Measurements from ENCODE around the gene PDE5A. TPM values are rescaled to one million over a fixed set of nuclear protein-coding genes. Genes with fewer than 3 reads are reported as not detected.

PDE5A gene
- total and polyA plus RNA-seq, 8 donors = 26.7 to 78.2 (median 65.2) TPM

GRCh38 chr4:119648398-119648797 is 19.8 kb upstream of the PDE5A start:
- H3K36me3 ChIP-seq = no peaks in the 10 kb centered on the region
- DNase-seq (no peak), ATAC-seq (no peak)
- H3K27ac ChIP-seq = no peak overlapping the region
- H3K27me3 ChIP-seq = no peaks in the 10 kb centered on the region
- H3K4me3 ChIP-seq = no peak overlapping the region
- no peaks in the 10 kb centered on the region for H3K4me1 ChIP-seq
- intact Hi-C loops (cut with DNase I) = no loop called here
- no peak for TF ChIP-seq CTCF (IDR thresholded peaks at IDR 0.05)
- H3K9me3 ChIP-seq = no peaks in the 10 kb centered on the region

GRCh38 chr4:119647558-119647957 is 19.0 kb upstream of the PDE5A start:
- H3K36me3 ChIP-seq = no peaks in the 10 kb centered on the region
- no peak overlapping the region for H3K4me3 ChIP-seq
- H3K9me3 ChIP-seq = no peaks in the 10 kb centered on the region
- no peak for DNase-seq
- no peak for ATAC-seq
- H3K4me1 ChIP-seq = no peaks in the 10 kb centered on the region
- H3K27me3 ChIP-seq = no peaks in the 10 kb centered on the region
- H3K27ac ChIP-seq = no peak overlapping the region
- intact Hi-C loops (cut with DNase I) = no loop called here
- TF ChIP-seq CTCF (IDR thresholded peaks at IDR 0.05) = no peak

DNA sequence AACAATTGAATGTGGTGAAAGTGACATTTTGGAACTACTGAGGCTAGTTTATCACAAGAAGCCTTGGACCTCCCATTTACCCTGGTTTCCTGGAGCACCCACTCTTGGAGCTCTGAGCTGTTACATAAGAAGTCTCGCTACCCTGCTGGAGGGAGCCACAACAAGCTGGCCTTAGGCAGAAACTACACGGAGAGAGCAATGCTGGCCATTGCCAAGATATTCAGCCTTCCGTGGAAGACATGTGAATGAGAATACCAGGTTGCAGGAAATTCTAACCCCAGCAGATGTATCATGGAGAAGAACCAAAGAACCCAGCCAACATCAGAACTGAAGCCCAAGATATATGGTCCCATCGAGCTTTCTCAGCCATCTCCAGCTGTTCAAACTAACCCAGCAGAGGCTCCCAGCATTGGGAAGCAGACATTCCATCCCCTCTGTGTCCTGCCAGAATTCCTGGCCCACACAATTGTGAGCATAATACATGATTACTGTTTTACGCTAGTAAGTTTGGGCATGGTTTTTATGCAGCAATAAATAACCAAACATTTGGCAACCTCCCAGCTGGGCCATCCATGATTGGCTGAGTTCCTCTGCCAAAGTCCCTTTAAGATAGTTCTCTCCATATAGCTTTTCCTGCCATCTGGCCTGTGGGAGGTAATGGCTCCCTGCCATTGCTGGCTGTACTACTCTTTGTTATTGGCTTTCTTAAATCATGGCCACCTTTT is 17.9 kb upstream of the PDE5A start:
- ATAC-seq (peak; percentile 56), DNase-seq (peak in 2 of 4 donors; percentile 69 to 85)
- H3K36me3 ChIP-seq = no peaks in the 10 kb centered on the region
- H3K4me1 ChIP-seq = no peaks in the 10 kb centered on the region
- H3K4me3 ChIP-seq = no peak overlapping the region
- intact Hi-C loops (cut with DNase I) = no loop called here
- H3K9me3 ChIP-seq = no peaks in the 10 kb centered on the region
- no peak overlapping the region for H3K27ac ChIP-seq
- TF ChIP-seq CTCF (IDR thresholded peaks at IDR 0.05) = no peak
- no peaks in the 10 kb centered on the region for H3K27me3 ChIP-seq

DNA sequence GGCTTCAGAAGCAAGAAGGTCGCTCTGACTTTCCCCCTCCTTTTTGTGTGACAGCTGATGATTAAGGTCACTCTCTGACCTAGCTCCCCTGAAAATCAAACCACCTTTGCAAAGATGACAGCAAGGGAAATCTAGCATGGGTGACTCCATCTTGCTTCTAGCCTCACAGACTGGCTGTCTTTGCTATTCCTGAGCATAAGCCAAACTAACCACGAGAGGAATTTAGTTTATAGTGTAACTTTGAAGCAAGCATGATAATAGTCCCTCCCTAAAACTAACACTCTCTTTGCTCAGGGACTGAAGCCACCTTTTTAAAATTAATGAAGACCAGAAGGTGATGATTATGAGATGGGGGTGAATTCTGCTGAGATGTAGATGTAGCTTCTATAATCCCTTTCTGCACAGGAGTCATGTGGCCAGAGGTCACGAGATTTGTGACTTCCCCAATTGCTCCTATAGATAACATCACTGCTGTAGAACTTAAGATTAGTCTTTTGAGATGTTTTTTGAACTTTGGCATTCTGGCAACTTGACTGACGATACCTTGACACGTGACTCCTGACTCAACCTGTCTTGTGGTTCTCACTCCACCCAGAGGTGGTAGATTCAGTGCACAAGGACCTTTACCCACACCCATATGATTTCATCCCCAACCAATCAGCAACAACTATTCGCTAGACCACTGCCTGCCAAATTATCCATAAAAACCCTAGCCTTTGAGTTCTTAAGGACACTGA is 14.9 kb upstream of the PDE5A start:
- Histone ChIP-seq H3K4me1 (no peaks in the 10 kb centered on the region), H3K27me3 (no peaks in the 10 kb centered on the region), H3K27ac (no peak overlapping the region), H3K36me3 (no peaks in the 10 kb centered on the region), H3K4me3 (no peak overlapping the region), H3K9me3 (no peaks in the 10 kb centered on the region)
- DNase-seq (no peak), ATAC-seq (no peak)
- intact Hi-C loops (cut with DNase I) = no loop called here
- TF ChIP-seq CTCF (IDR thresholded peaks at IDR 0.05) = no peak

GRCh38 chr4:119641765-119642164 is 13.2 kb upstream of the PDE5A start:
- no peak for TF ChIP-seq CTCF (IDR thresholded peaks at IDR 0.05)
- ATAC-seq = no peak
- H3K4me3 ChIP-seq = no peak overlapping the region
- H3K4me1 ChIP-seq = no peaks in the 10 kb centered on the region
- H3K27ac ChIP-seq = no peak overlapping the region
- no peaks in the 10 kb centered on the region for H3K27me3 ChIP-seq
- no peaks in the 10 kb centered on the region for H3K36me3 ChIP-seq
- DNase-seq = no peak
- no peaks in the 10 kb centered on the region for H3K9me3 ChIP-seq
- intact Hi-C loops (cut with DNase I) = no loop called here

Measured in left lung (tissue), 10 donors.